ENCODE data around the gene VPS16. TPM values are rescaled to one million over a fixed set of nuclear protein-coding genes. Genes with fewer than 3 reads are reported as not detected.
A peak's percentile ranks its signal among the peaks of the same experiment; 100 is the strongest.

VPS16 gene
- total and polyA plus RNA-seq, 2 of the 8 experiments (the other 6 are each of a cell fraction or from before 2014, with no cell fraction given): 23.8 to 25.9 TPM

- POLR2A ChIA-PET (ENCODE audit: partially characterized antibody): interaction anchor here (1.4 kb wide), 1 partner anchor 51 kb away, joined by 4 read pairs; no protein-coding TSS in a partner anchor
Observed at GRCh38 chr20:2806351-2806701, 34.2 kb upstream of the VPS16 start.

More at GRCh38 chr20:2806351-2806701, 34.2 kb upstream of the VPS16 start:
- Histone ChIP-seq H3K9ac (replicated peaks in 1 of 4; ENCODE audit: extremely low read depth in 1 of 4, low read depth in 3 of 4, low read length in 3 of 4) (no peak overlapping the region), H4K20me1 (replicated peaks in 1 of 2; ENCODE audit: control insufficient read depth in 1 of 2, insufficient read depth in 2 of 2, low read length in 2 of 2) (peaks cover 0 to 2% of the 10 kb centered on the region in 2 experiments), H3K79me2 (ENCODE audit: control insufficient read depth in 1 of 2, insufficient read depth in 2 of 2, low read length in 2 of 2) (no peaks in the 10 kb centered on the region), H2AFZ (ENCODE audit: low read length) (no peak overlapping the region), H3K4me2 (ENCODE audit: insufficient read depth in 1 of 2, low read depth in 2 of 2, low read length in 2 of 2) (peak overlapping the region in 1 of 2 experiments; percentile 79; a peak in 1 of 4 replicates), H3K4ac (replicated peaks; ENCODE audit: insufficient read length, low read depth, low read length) (no peak overlapping the region), H3K14ac (ENCODE audit: insufficient read length) (no peak overlapping the region), H2BK12ac (ENCODE audit: low read depth, low read length) (no peak overlapping the region), H3K9me3 (ENCODE audit: insufficient read depth in 2 of 2, low read depth in 1 of 2, low read length in 1 of 2) (no peaks in the 10 kb centered on the region), H3K79me1 (ENCODE audit: low read depth, low read length) (no peaks in the 10 kb centered on the region), H2BK20ac (ENCODE audit: low read length) (no peak overlapping the region), H3K36me3 (ENCODE audit: control insufficient read depth in 2 of 4, insufficient read depth in 4 of 4, low read length in 3 of 4) (no peaks in the 10 kb centered on the region), H3K23ac (ENCODE audit: insufficient read length) (no peak overlapping the region), H3K27ac (ENCODE audit: low read depth, low read length) (no peak overlapping the region), H3K4me1 (replicated peaks in 1 of 4; ENCODE audit: control insufficient read depth in 3 of 4, insufficient read depth in 4 of 4, low read length in 3 of 4) (peaks cover 0 to 13% (median 10%) of the 10 kb centered on the region in 4 experiments; a peak in 6 of 7 replicates), H4K5ac (ENCODE audit: insufficient read length, low read depth, low read length) (no peak overlapping the region), H2BK15ac (ENCODE audit: low read length) (no peak overlapping the region), H2BK5ac (ENCODE audit: low read depth, low read length) (no peak overlapping the region), H4K8ac (ENCODE audit: extremely low read depth, insufficient read depth, low read length) (no peak overlapping the region), H3K23me2 (ENCODE audit: low read depth, low read length) (peaks cover 7% of the 10 kb centered on the region; the same call in 1 of the 2 replicates), H4K91ac (replicated peaks; ENCODE audit: insufficient read length, low read length) (no peak overlapping the region), H3K18ac (ENCODE audit: extremely low read depth, low read length) (no peak overlapping the region), H2AK5ac (ENCODE audit: low read depth, low read length) (no peak overlapping the region), H2BK120ac (replicated peaks; ENCODE audit: low read depth, low read length) (no peak overlapping the region), H3K27me3 (replicated peaks in 1 of 4; ENCODE audit: control insufficient read depth in 3 of 4, extremely low read depth in 1 of 4, insufficient read depth in 3 of 4, low read length in 3 of 4) (peaks cover 41 to 66% (median 60%) of the 10 kb centered on the region in 4 experiments), H3K4me3 (ENCODE audit: extremely low read depth in 1 of 4, insufficient read depth in 2 of 4, low read depth in 3 of 4, low read length in 4 of 4) (no peak overlapping the region), H3K56ac (replicated peaks; ENCODE audit: insufficient read length, low read depth, low read length) (no peak overlapping the region)
- DNase-seq (ENCODE audit: low read depth in 1 of 2, low spot score in 2 of 2) (no peak), FAIRE-seq (no peak)
- TF ChIP-seq ASH2L (IDR thresholded peaks at IDR 0.05; ENCODE audit: low read length): no peak
- 79% methylated on average over 4 of the region's 4 CpGs; no CpG with 5 or more reads in 1 of the 2 experiments for WGBS, 2 experiments (ENCODE audit: extremely low coverage in 1 of 2, insufficient coverage in 1 of 2, insufficient read length in 1 of 2, insufficient replicate concordance in 2 of 2, low coverage in 1 of 2, low lambda C conversion rate in 2 of 2, missing lambda C conversion rate in 1 of 2)
- CTCF ChIA-PET (ENCODE audit: partially characterized antibody): interaction anchor here (2.0 kb wide), 1 partner anchor 49 kb away, joined by 8 read pairs; no protein-coding TSS in a partner anchor
